WI38 (cell line): ENCODE measurements around the gene RNF214.

Experiments
- H3K4me3 ChIP-seq: 2 replicates; pipeline ENCODE4 v1.5.1; 2011; ENCODE audit warnings: low read depth, mild to moderate bottlenecking, control low read depth, low read length
- TF ChIP-seq, protein P1 (sequence below): IDR thresholded peaks from 2 replicates; pipeline ENCODE4 v1.5.1; 2012; ENCODE audit warnings: low read depth, mild to moderate bottlenecking, control low read depth, low read length

The RNF214 gene

GRCh38 chr11:117282956-117283355 lies 50.5 kb downstream of the RNF214 start:
- TF ChIP-seq, protein P1, sequence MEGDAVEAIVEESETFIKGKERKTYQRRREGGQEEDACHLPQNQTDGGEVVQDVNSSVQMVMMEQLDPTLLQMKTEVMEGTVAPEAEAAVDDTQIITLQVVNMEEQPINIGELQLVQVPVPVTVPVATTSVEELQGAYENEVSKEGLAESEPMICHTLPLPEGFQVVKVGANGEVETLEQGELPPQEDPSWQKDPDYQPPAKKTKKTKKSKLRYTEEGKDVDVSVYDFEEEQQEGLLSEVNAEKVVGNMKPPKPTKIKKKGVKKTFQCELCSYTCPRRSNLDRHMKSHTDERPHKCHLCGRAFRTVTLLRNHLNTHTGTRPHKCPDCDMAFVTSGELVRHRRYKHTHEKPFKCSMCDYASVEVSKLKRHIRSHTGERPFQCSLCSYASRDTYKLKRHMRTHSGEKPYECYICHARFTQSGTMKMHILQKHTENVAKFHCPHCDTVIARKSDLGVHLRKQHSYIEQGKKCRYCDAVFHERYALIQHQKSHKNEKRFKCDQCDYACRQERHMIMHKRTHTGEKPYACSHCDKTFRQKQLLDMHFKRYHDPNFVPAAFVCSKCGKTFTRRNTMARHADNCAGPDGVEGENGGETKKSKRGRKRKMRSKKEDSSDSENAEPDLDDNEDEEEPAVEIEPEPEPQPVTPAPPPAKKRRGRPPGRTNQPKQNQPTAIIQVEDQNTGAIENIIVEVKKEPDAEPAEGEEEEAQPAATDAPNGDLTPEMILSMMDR, result no peak
- H3K4me3 ChIP-seq, result no peak overlapping the region

DNA sequence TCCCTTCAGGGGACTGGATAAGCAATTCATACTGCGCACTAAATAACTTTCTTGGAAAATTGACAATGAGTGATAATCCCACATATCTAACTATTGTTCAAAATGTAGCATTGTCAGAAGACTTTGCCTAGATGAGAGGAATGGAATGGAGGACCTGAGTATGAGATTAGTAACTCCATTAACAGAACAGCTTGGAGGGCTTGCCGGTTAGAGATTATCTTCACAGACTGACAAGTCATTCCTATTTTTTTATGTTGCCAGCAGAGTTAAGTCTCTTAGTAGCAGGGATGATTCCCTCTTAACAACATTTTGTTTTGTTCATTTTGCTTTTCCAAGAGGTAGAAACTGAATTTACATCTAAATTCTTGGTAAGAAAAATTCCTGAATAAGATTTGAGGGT lies 51.6 kb downstream of the RNF214 start:
- no peak overlapping the region for H3K4me3 ChIP-seq
- TF ChIP-seq, protein P1, result no peak

- TF ChIP-seq, protein P1, result no peak
Observed at GRCh38 chr11:117286588-117286987, 54.1 kb downstream of the RNF214 start.

GRCh38 chr11:117287668-117288067 lies 55.2 kb downstream of the RNF214 start:
- no peak overlapping the region for H3K4me3 ChIP-seq
- TF ChIP-seq, protein P1, result no peak

More at GRCh38 chr11:117286588-117286987, 54.1 kb downstream of the RNF214 start:
- H3K4me3 ChIP-seq, result no peak overlapping the region

GRCh38 chr11:117289795-117290194 lies 57.3 kb downstream of the RNF214 start:
- TF ChIP-seq, protein P1, result no peak
- H3K4me3 ChIP-seq, result no peak overlapping the region

- no peak within 1 kb of the TSS for H3K4me3 ChIP-seq
- TF ChIP-seq, protein P1, result no peak
Observed at GRCh38 chr11:117290809-117291396, 58.4 kb downstream of the RNF214 start, which contains the start of gene BACE1-AS. TSS of gene BACE1-AS (plus strand) at chr11:117291346.

DNA sequence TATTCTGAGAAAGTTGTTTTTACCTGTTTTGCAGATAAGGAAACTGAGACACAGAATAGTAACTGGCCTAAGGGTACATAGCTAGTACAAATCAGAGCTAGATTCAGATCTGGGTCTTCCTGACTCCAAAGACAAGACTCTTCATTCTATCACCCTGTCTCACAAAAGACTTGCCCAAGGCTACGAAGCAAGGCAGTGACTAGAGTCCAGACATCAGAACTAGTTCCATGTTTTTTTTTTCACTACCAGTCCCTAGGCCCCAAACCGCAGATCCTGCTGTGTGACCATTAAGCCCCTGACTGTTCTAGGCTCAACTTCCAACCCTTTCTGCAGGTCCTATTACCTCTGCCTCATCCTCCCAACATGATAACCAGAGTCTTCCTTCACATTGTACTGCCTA lies 60.1 kb downstream of the RNF214 start:
- TF ChIP-seq, protein P1, result no peak
- no peak overlapping the region for H3K4me3 ChIP-seq
